Effector CD8-positive, alpha-beta T cell (primary cell): Measurements from ENCODE around the gene TSPAN19.

Experiments
- DNase-seq: peaks from one replicate; lab custom pipeline; 2025; lab: John Stamatoyannopoulos, UW

TSPAN19 gene

GRCh38 chr12:85000729-85001128 is 35.3 kb downstream of the TSPAN19 start:
- DNase-seq: no peak

GRCh38 chr12:84998341-84998740 is 37.7 kb downstream of the TSPAN19 start:
- no peak for DNase-seq

DNA sequence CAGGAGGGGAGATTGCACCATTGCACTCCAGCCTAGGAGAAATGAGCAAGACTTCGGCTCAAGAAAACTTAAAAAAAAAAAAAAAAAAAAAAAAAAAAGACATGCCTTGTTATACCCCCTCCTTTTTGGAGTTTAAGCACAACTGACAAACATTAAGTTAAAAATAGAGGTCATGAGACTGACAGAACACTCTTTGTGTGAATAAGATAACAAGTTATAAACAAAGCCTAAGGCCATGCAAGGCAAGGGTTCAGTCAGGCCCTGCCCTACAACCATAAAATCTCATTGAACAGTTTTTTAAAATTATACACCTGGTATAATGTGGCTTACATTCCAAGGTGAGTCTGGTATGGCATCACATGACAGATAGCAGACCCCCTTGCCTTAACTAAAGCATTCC is 39.3 kb downstream of the TSPAN19 start:
- no peak for DNase-seq

DNA sequence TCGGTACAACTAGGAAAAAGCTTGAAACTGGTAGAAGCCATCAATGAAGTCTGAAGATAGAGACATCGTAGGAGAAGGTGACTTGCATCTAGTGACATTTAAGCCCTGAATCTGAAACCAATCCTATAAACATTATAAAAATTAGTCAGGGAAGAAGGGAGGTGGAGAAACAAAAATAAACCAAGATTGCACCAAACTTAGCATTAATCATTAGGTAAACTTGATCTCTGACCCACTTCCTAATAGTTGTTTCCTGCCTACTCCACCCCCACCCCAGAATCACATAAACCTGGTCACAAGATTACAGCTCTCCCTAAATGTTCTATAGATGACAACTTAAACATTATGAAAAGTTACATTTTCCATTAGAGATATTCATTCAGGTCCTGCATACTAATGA is 40.4 kb downstream of the TSPAN19 start:
- DNase-seq: no peak

GRCh38 chr12:84994426-84994825 is 41.7 kb downstream of the TSPAN19 start:
- DNase-seq: no peak

DNA sequence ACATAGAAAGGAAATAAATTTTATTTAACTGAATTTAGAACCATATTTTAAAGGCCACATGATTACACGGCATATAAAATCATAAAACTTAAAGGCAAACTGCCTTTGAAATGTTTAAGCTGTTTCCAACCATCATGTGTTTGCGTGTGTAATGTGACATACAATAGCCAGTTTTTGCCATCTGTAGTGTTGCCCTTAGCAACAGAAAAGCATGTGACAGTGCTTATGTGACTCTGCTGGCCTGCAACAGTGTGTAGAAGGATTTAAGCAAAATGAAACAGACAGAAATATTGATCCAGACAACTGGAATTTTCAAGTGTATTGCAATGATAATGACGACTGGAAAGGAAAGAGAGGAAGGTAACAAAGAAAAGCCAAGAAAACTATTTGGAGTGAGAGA is 49.5 kb downstream of the TSPAN19 start:
- DNase-seq: no peak

GRCh38 chr12:84986117-84986516 is 50.0 kb downstream of the TSPAN19 start:
- DNase-seq: no peak

- no peak for DNase-seq
Measured at GRCh38 chr12:84983289-84983688, 52.8 kb downstream of the TSPAN19 start.

- DNase-seq: no peak
Measured at GRCh38 chr12:84982888-84983287, 53.2 kb downstream of the TSPAN19 start.

DNA sequence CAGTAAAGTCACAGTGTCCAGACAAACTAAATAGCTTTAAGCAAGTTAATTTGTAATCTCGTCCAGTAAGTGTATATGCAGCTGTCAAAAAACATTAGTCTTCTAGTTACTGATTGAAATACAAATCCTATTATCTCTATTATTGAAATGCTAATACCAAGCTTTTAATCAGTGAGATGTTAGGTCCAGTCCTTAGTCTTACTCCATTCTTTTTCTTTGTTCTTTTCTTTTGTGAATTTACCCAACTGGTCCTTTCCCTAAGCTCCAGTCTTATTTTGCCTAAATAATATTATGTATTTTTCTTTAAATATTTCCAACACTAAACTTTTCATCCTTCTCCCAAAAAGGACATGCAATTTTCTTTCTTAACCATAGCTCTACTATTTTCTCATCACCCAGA is 57.2 kb downstream of the TSPAN19 start:
- no peak for DNase-seq

DNA sequence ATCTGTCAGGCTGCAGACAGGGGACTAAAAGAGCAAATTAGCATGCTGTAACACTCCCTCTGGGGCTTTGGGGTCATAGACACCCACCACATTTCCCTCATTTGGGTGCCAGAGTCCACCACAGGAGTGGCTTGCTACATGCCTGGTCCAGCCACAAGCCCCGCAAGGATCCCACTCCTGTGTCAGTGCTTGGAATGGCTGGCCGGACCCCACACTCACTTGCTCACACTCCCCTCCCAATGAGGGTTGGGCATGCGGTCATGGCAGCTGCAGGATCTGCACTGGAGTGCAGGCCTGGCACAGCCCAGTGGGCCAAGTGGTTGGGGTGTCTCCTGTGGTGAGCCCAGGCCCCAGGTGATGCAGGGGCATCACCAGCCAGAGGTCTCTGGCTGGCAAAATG is 59.9 kb downstream of the TSPAN19 start:
- DNase-seq: no peak

- DNase-seq: no peak
Measured at GRCh38 chr12:84974155-84974815, 61.8 kb downstream of the TSPAN19 start.

DNA sequence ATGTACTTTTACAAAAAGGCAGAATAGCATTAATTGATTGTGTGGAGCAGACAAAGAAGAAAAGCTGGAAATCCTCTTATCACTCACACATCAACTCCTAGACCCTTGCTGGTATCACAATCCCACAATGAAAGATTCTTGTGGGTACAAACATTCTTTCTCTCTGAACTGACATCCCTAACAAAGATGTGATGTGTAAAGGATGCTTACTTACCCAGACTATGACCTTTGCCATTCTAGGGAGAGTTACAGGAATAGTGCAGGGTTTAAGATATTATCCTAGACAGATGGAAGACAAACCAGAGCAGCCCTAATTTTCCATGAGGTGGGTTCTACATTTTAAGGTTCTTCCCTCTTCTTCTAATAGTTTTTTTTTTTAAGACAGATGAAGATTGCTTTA is 63.1 kb downstream of the TSPAN19 start:
- DNase-seq: no peak

GRCh38 chr12:84969226-84969625 is 66.9 kb downstream of the TSPAN19 start:
- DNase-seq: no peak
